ENCODE measurements around the gene ARHGEF11.

Gene ARHGEF11

DNA sequence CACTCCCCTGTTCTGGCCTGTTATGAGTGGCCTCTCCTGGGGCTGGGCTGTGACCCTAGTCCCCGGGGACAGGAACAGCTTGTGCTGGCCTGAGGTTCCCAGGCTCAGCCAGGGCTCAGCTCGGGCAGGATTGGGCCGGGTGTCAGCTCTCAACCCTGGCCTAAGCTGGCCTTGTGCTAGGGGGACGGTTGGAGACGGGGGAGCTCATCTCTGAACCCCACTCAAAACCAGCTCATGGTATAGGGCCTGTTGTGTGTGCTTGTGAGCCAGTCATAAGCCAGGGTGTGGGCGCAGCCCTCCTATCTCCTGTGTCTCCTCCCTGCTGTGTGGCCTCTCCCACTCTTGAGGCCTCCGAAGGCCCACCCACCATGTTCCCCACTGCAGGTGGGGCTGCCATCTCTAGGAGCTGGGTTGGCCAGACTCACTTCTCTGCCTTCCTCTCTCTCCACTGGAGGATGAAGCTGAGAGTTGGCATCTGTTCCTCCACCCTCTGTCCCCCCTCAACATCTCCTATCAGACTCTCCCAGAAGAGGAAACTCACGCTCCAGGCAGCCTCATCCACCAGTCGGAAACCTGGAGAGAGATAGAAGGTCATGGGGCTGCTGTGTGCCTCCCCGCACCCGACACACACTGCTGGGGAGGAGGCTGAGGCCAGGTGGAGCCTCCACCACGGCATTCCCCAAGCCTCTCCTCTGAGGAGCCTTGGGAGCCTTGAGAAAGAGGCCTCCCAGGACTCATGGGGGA is 150.7 kb downstream of the ARHGEF11 start:
- DNase-seq (ENCODE audit: low read depth) = no peak

DNA sequence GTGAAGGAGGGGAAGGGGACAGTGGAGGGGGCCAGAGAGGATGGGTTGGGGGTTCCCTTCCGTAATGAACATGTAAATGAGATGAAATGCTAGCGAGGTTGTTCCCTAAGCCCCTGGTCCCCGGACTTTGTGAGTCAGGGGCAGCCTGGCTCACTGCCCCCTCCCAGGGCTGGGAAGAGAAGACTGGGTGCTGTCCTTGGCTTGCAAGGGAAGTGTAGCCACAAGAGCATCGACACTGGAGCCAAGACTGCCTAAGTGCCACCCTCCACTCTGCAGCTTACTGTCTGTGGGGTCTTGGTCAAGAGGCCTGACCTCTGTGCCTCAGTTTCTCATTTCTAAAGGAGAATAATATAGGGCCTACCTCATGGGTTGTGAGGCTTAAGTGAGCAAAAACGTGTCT is 151.5 kb downstream of the ARHGEF11 start:
- no peak for DNase-seq (ENCODE audit: low read depth)

DNA sequence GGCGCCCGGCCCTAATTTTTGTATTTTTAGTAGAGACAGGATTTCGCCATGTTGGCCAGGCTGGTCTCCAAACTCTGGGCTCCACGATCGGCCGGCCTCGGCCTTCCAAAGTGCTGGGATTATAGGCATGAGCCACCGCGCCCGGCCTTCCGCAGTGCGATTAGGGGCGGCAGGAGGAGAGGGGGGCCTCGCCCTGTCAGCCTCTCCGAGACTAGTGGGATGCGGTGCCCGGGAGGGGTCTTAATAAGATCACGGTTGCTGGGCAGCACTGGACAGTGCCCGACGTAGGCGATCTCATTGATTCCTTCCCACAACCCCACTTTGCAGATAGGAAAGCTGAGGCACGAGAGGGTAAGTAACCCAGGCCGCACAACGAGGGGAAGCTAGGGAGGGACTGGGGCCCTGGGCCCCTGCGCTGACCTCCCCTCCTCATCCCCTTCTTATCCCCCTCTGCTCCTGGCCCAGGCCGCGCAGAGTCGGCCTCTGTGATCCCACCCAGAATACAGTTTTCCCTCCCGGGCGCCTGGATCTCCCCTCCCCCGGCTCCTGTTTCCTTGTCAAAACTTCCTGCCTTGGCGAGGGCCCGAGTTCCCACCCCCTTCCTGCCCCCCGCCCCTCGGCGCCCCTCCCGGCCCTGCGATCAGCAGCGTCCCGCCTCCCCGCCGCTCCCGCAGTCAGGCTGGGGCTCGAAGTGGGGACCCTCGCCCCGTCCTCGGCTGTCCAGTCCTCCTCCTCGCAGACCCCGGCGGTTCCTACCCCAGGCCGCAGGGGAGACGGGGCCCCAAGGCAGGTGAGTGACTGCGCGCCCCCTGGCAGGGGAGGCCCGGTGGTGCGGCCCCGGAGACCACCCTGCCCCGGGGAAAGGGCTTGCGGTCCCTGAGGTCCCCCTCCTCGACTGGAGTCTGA is 152.2 kb downstream of the ARHGEF11 start, which contains the start of gene PEAR1:
Gene PEAR1, plus strand, starts transcription at position 671 of the 906 bp plus-strand sequence. CDS start 10,209 bp downstream, outside the sequence.
- DNase-seq (ENCODE audit: low read depth) = no peak

DNA sequence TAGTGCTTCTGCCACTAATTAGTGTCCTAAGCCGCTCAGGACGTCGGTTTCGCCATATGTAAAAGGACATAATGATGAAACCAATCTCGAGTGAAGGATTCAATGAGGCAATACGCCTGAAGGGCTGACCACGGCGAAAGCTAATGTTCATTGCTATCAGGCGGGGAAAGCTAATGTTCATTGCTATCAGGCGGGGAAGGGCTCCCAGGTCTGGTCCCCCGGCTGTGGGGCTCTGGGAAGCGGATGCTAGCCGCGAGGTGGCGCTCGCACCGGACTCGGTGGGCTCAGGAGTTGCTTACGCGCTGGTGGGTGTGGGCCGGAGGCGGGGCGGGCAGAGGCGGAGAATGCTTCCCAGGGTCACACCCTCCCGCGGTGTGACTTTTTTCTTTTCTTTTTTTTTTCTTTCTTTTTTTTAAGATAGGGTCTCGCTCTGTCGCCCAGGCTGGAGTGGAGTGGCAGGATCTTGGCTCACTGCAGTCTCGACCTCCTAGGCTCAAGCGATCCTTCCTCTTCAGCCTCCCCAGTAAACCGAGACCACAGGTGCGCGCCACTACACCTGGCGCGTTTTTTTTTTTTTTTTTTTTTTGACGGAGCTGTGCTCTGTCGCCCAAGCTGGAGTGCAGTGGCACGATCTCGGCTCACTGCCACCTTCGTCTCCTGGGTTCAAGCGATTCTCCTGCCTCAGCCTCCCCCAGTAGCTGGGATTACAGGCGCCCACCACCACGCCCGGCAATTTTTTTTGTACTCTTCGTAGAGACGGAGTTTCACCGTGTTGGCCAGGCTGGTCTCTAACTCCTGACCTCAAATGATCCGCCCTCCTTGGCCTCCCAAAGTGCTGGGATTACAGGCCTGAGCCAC is 153.1 kb downstream of the ARHGEF11 start:
- peak; percentile 74 for DNase-seq (ENCODE audit: low read depth)

DNA sequence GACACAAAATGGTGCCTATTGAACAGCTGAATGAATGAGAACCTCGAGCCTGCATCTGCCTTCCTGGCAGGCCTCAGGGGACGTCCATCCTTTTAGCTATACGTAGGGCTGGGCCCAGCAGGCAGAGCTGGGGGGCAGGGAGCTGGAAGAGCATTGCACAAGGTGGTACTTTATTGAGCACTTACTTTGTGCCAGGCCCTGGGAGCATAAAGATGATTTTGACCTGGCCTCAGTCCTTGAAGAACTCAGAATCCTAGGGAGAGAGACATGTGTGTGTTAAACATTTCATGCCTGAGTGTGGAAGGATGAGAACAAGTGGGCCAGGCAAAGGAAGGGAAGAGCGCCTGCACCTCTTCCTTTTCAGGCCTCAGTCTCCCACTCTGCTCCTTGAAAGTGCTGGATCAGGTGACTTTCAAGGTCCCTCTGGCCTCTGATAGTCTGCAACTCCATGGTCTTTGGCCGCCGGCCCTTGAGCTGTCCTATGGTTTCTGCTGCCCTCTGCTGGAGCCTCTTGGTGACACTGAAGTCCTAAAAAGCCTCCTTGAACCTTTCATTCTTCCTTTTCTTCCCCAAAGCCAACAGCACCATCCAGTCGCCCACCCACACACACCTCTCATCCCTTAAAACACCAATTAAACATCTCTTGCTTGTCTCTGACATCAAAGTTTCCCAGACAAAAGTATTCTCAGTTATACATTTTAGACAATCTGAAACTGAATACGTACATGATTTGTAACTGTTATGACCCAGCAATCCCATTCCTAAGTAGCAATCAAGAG is 155.6 kb downstream of the ARHGEF11 start:
- peak; percentile 10 for DNase-seq (ENCODE audit: low read depth)

DNA sequence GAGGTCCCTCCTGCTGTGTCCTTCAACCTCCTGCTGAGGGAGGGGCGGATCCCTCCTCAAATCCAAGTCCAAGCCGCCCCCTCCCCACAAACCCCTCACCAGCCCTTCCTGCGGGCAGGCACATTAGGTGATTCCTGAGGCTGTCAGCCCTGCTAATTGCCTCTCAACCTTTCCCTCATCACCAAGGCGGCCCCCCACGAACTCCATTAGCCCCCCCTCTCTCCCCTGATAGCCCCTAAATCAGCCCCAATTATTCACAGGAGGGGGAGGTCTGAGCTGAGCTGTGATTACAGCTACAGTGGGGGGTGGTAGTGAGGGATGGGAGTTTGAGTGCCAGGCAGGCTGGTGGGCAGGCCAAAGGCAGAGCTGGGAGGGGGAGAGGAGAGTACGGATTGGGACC is 157.8 kb downstream of the ARHGEF11 start:
- DNase-seq (ENCODE audit: low read depth) = no peak

DNA sequence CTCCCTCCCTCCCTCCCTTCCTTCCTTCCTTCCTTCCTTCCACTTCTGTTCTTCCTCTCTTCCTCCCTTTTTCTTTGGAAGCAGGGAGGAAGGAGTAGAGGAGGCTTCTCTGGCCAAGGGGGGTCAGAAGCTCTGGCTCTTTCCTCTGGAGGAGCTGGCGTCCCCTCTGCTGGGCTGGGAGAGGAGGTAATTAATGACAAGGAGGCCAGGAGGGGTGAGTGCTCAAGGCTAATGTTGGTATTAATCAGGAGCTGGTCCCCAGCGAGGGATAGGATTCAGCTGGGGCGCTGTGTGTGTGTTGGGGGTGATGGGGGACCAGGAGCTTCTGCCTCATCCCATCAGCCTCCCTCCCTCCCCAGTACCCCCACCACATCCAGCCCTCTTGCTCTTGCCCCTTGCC is 158.2 kb downstream of the ARHGEF11 start:
- DNase-seq (ENCODE audit: low read depth) = no peak

DNA sequence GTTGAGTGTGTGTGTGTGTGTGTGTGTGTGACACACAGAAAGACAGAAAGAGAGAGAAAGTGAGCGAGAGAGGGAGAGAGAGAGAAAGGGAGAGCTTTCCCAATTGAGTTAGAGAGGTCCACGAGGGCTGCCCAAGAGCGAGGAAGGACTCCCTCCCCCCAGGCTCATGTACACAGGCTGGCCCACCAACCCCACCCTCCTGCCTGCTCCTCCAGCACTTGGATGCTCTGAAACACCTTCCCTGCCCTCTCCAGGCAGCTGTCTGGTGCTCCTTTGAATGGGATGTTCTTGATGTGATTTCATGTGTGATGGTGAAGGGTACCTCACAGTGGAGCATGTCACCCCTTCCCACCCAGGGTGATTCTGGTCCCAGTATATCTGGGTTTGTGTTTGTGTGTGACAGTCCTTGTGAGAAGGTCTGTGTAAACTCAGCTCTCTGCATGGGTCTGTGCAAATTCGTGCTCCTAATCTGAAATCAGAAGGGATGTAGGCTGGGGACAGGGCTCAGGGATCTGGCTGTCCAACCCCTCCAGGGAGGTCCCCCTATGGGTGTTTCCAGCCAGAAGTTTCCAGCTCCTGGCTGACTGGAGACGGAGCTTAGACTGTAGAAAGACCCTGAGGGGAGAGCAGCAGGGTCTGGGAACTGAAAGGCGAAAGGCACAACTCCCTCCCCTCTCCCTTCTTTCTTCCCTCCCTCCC is 158.8 kb downstream of the ARHGEF11 start:
- DNase-seq (ENCODE audit: low read depth) = no peak

DNA sequence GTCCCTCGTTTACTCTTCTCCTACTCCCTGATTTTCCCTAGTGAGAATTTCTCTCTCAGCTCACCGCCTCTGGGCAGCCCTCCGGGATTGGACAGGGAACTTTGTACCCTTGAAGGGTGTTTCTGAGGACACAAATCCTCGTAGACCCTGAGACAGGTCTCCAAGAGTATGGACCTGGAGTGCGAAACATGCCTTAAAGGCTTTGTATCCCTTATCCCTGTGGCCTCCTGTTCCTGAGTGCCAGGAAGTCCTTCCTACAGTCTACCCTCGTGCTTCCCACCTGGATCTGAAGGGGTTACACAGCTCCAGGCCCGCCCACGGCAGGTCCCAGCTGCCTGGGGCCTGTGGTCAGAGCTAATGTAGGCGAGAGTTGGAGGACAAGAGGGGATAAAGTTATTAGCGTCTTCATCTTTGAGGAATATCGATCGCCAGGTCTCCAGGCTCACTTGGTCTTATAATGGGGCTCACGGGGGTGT is 159.6 kb downstream of the ARHGEF11 start:
- no peak for DNase-seq (ENCODE audit: low read depth)

DNA sequence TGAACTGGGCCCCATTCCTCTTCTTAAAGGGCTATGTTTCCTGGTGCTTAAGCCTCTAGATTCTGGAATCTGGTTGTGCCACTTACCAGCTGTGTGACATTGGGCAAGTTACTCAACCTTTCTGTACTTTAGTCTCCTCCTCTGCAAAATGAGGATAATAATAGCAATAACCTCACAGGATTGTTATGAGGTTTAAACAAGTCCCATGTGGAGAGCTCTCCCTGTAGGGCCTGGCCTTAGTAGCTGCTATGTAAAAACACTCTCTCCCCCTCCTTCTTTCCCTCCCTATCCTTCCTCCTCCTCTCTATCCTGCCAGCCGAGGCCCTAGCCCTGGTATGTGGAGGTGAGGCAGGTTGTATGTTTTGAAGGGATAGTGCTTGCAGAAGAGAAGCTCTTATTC is 160.2 kb downstream of the ARHGEF11 start:
- no peak for DNase-seq (ENCODE audit: low read depth)
